GM18526 (cell line): ENCODE results near the gene CARD11.

Experiments
- POLR2A ChIP-seq: IDR thresholded peaks from 3 replicates; pipeline ENCODE4 v1.6.1; 2011; ENCODE audit not compliant: insufficient read length; ENCODE audit errors: extremely low read depth

Gene CARD11

DNA sequence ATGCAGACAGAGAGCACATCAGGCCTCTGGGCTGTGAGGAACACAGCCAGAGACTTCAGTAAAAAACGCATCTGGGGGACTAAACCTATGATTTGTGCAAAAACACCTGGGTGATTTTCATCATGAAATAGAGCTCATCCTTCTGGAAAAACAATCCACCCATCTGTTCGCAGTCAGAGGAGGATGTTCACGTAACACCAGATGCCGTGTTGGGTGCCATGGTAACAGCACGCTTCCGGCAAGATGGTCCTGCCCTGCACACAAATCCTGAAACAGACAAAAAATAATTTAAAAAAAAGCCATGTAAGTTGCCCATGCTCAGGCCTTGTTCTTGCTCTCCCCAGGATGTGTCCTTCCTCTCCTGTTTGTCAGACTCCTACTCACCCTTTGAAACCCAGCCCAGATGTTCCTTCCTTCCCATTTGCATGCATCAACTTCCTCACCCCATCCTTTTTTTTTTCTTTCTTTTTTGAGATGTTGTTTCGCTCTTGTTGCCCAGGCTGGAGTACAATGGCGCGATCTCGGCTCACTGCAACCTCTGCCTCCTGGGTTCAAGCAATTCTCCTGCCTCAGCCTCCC lies 171.3 kb downstream of the CARD11 start:
- no peak for TF ChIP-seq POLR2A

- no peak for TF ChIP-seq POLR2A
Measured at GRCh38 chr7:2870471-2870931, 173.2 kb downstream of the CARD11 start.

DNA sequence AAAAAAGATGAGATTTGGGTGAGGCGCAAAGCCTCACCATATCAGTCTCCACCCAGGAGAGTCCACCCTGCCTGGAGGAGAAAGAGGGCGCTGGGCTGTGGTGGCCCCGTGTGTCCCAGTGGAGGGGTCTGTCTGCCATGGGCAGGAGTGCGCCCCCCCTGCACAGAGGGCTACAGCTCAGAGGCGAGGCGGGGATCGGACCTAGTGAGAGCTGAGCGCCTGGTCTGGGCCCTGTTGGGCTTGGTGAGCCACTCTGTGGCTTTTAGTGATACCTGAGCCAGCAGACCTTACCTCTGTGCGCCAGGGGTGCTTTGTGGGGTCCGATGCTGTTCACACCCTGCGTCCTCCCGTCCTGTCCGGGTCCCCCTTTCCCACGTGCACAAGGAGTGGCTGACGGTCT lies 173.7 kb downstream of the CARD11 start:
- TF ChIP-seq POLR2A = no peak

GRCh38 chr7:2866601-2867000 lies 177.1 kb downstream of the CARD11 start:
- TF ChIP-seq POLR2A = no peak

GRCh38 chr7:2864999-2865670 lies 178.5 kb downstream of the CARD11 start:
- no peak for TF ChIP-seq POLR2A

DNA sequence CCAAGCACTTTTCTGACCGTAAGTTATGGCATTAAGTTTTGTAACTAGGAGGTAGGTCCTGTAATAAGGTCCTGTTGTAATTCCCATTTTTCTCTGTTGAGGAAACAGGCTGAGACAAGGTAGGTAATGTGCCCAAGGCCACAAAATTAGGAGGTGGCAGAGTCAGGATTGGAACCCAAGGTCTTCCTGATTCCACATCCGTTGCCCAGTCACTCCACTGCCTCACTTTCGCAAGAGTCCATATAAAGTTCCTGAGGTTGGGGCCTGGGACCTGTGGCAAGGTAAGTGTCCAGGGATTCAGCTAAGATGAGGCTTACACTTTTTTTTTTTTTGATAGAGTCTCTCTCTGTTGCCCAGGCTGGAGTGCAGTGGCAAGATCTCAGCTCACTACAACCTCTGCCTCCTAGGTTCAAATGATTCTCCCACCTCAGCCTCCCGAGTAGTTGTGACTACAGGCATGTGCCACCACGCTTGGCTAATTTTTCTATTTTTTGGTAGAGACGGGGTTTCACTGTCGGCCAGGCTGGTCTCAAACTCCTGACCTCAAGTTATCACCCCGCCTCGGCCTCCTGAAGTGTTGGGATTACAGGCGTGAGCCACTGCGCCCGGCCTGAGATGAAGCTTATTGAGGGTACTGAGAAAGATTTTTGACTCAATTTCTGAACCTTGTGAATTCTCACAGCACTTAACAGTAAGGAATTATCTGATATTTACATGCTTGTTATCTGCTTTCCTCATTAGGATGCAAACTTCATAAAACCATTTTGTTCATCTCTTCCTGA lies 179.3 kb downstream of the CARD11 start:
- no peak for TF ChIP-seq POLR2A

DNA sequence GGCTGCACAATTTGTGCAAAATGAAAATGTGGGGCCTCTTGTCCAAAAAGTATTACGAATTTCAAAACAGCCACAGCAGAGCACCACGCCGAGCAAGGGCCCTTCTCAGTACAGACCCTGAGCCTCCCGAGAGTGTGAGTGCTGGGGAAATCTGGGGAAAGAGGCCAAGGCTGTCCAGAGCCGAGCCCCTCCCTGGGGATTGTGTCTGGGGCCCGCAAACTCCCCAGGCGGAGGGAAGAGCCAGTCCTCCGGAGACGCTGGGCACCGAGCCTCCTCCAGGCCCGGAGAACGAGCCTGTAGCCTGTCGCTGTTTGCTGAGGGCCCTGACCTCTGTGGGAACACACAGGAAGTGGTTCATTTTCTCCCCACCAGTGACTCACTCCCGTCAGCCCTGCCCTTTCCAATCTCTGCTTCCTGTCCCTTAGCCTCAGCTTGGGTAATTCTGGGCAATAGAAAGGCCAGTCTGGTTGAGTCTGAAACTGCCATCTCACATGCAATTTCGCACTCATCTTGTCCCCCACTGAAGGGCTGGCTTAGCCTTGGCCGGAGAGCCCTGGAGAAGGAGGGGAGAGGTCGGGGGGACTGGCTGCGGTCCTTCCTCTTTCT lies 180.1 kb downstream of the CARD11 start:
- peak; percentile 62 for TF ChIP-seq POLR2A

DNA sequence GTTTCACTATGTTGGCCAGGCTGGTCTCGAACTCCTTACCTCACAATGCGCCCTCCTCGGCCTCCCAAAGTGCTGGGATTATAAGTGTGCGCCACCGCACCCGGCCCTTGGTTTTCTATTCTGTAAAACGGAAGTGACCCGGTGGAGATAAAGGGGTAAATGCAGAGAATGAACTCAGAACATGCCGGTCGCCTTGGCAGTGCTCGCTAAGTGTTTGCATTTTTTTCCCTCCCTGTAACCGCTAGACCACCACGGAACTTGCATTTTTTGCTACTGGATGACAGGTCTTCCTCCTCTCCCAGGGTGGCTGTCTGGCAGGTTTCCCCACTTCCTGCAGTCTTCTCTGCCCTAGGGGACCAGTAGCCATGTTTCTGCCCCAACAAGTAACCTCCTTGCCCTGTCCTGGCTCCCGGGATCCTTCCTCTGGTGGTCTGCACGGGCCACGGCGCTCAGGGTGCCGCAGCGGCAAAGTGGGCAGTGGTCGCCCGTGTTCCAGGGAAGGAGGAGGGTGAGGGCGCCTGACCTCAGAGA lies 180.8 kb downstream of the CARD11 start:
- no peak for TF ChIP-seq POLR2A

- no peak for TF ChIP-seq POLR2A
Measured at GRCh38 chr7:2861509-2861908, 182.2 kb downstream of the CARD11 start.

GRCh38 chr7:2860627-2861133 lies 183.0 kb downstream of the CARD11 start:
- no peak for TF ChIP-seq POLR2A

DNA sequence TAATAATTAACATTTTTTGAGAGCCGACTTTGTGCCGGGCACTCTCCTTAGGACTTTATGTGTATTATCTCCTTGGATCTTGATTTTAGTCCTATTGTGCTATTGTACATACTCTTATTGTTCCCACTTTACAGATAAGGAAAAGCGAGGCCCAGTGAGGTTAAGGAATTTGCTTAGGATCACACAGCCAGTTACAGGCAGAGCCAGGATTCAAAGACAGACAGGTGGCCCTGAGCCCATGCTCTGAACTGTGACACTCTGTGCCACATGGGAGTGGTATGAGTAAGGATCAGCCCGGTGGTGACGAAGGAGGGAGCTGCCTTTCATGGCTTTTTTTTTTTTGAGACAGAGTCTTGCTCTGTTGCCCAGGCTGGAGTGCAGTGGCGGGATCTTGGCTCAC lies 183.7 kb downstream of the CARD11 start:
- TF ChIP-seq POLR2A = no peak

- TF ChIP-seq POLR2A = no peak
Measured at GRCh38 chr7:2858621-2859020, 185.0 kb downstream of the CARD11 start.

GRCh38 chr7:2856388-2857169 lies 187.1 kb downstream of the CARD11 start:
- TF ChIP-seq POLR2A = no peak
